Ishikawa (cell line): ENCODE results near the gene TNFSF13B.

Source experiments
- CEBPB ChIP-seq: IDR thresholded peaks from 2 replicates; pipeline ENCODE4 v1.6.1; 2012
- CREB1 ChIP-seq: IDR thresholded peaks from 2 replicates; pipeline ENCODE4 v1.6.1; 2012; ENCODE audit warnings: low read depth
- EGR1 ChIP-seq: IDR thresholded peaks from 2 replicates; pipeline ENCODE4 v1.6.1; 2012
- EP300 ChIP-seq: IDR thresholded peaks from 2 replicates; pipeline ENCODE4 v1.6.1; 2012; ENCODE audit warnings: borderline replicate concordance
- FOXM1 ChIP-seq: IDR thresholded peaks from 2 replicates; pipeline ENCODE4 v1.6.1; 2012; ENCODE audit warnings: low read depth, borderline replicate concordance
- MAX ChIP-seq: IDR thresholded peaks from 2 replicates; pipeline ENCODE4 v1.6.1; 2012
- RAD21 ChIP-seq: IDR thresholded peaks from 2 replicates; pipeline ENCODE4 v1.6.1; 2012; ENCODE audit warnings: low read depth
- REST ChIP-seq: IDR thresholded peaks from 2 replicates; pipeline ENCODE4 v1.6.1; 2012; ENCODE audit warnings: low read depth, mild to moderate bottlenecking
- TAF1 ChIP-seq: IDR thresholded peaks from 2 replicates; pipeline ENCODE4 v1.6.1; 2012; ENCODE audit warnings: low read depth, mild to moderate bottlenecking
- TCF12 ChIP-seq: IDR thresholded peaks from 2 replicates; pipeline ENCODE4 v1.6.1; 2012; ENCODE audit warnings: low read depth
- USF1 ChIP-seq: IDR thresholded peaks from 2 replicates; pipeline ENCODE4 v1.6.1; 2012
- YY1 ChIP-seq: IDR thresholded peaks from 2 replicates; pipeline ENCODE4 v1.6.1; 2012; ENCODE audit warnings: low read depth
- ZBTB7A ChIP-seq: IDR thresholded peaks from 2 replicates; pipeline ENCODE4 v1.6.1; 2012; ENCODE audit warnings: low read depth

GRCh38 chr13:108288741-108289140, 19.2 kb downstream of the TNFSF13B start:
- TF ChIP-seq TAF1, result no peak
- TF ChIP-seq EGR1, result no peak
- no peak for TF ChIP-seq REST
- TF ChIP-seq EP300, result no peak
- no peak for TF ChIP-seq CEBPB
- TF ChIP-seq MAX, result no peak
- TF ChIP-seq YY1, result no peak
- no peak for TF ChIP-seq RAD21
- no peak for TF ChIP-seq TCF12
- TF ChIP-seq USF1, result no peak
- TF ChIP-seq ZBTB7A, result no peak
- no peak for TF ChIP-seq FOXM1
- no peak for TF ChIP-seq CREB1
